HEK293 (cell line): ENCODE data around the gene KIF11.

ENCODE experiments used
- GLIS1 ChIP-seq: fragments of 450-650 bp; formaldehyde crosslinking; IDR thresholded peaks from 2 replicates; pipeline ENCODE4 v1.5.1; 2016; ENCODE audit warnings: missing biosample characterization, missing genetic modification characterization
- IKZF3 ChIP-seq: fragments of 450-650 bp; IDR thresholded peaks from 2 replicates; pipeline ENCODE4 v1.5.0; 2018; ENCODE audit warnings: missing biosample characterization, mild to moderate bottlenecking, missing genetic modification characterization, moderate library complexity
- MYNN ChIP-seq: fragments of 450-650 bp; formaldehyde crosslinking; IDR thresholded peaks from 2 replicates; pipeline ENCODE4 v1.5.1; 2016; ENCODE audit warnings: missing biosample characterization, missing genetic modification characterization, borderline replicate concordance
- SALL2 ChIP-seq: fragments of 450-650 bp; formaldehyde crosslinking; IDR thresholded peaks from 2 replicates; pipeline ENCODE4 v1.5.0; 2017; ENCODE audit warnings: missing biosample characterization, mild to moderate bottlenecking, missing genetic modification characterization, borderline replicate concordance
- SETDB1 ChIP-seq: IDR thresholded peaks from one replicate; pipeline ENCODE4 v1.6.1; 2017; ENCODE audit warnings: mild to moderate bottlenecking, low read length, moderate library complexity, mixed read lengths; ENCODE audit not compliant: insufficient read length
- SP3 ChIP-seq: fragments of 450-650 bp; formaldehyde crosslinking; IDR thresholded peaks from 2 replicates; pipeline ENCODE4 v1.5.1; 2016; ENCODE audit warnings: missing biosample characterization, missing genetic modification characterization
- ZBTB1 ChIP-seq: fragments of 450-650 bp; formaldehyde crosslinking; IDR thresholded peaks from 2 replicates; pipeline ENCODE4 v1.5.1; 2016; ENCODE audit warnings: missing biosample characterization, missing genetic modification characterization
- ZNF214 ChIP-seq: fragments of 450-650 bp; formaldehyde crosslinking; IDR thresholded peaks from 2 replicates; pipeline ENCODE4 v1.5.1; 2017; ENCODE audit warnings: missing biosample characterization, mild to moderate bottlenecking, missing genetic modification characterization, borderline replicate concordance
- ZNF341 ChIP-seq: fragments of 450-650 bp; formaldehyde crosslinking; IDR thresholded peaks from 2 replicates; pipeline ENCODE4; 2016; ENCODE audit warnings: low read depth, missing biosample characterization, missing genetic modification characterization
- ZNF391 ChIP-seq: fragments of 450-650 bp; formaldehyde crosslinking; IDR thresholded peaks from 2 replicates; pipeline ENCODE4 v1.5.1; 2016; ENCODE audit warnings: low read depth, missing biosample characterization, missing genetic modification characterization, borderline replicate concordance
- ZNF510 ChIP-seq: fragments of 450-650 bp; formaldehyde crosslinking; IDR thresholded peaks from 2 replicates; pipeline ENCODE4 v1.5.1; 2018; ENCODE audit warnings: mild to moderate bottlenecking, missing genetic modification characterization, missing biosample characterization; ENCODE audit not compliant: insufficient replicate concordance
- ZNF561 ChIP-seq: fragments of 450-650 bp; IDR thresholded peaks from 2 replicates; pipeline ENCODE4 v1.5.1; 2018; ENCODE audit warnings: missing biosample characterization, missing genetic modification characterization, borderline replicate concordance
- ZNF621 ChIP-seq: fragments of 450-650 bp; formaldehyde crosslinking; IDR thresholded peaks from 2 replicates; pipeline ENCODE4 v1.5.1; 2017; ENCODE audit warnings: missing biosample characterization, missing genetic modification characterization
- ZNF629 ChIP-seq: fragments of 450-650 bp; formaldehyde crosslinking; IDR thresholded peaks from 2 replicates; pipeline ENCODE4 v1.5.1; 2017; ENCODE audit warnings: missing biosample characterization, missing genetic modification characterization
- ZNF664 ChIP-seq: fragments of 450-650 bp; formaldehyde crosslinking; IDR thresholded peaks from 2 replicates; pipeline ENCODE4 v1.5.1; 2016; ENCODE audit warnings: missing biosample characterization, missing genetic modification characterization
- ZNF747 ChIP-seq: fragments of 450-650 bp; formaldehyde crosslinking; IDR thresholded peaks from 2 replicates; pipeline ENCODE4 v1.5.1; 2016; ENCODE audit warnings: missing biosample characterization, missing genetic modification characterization
- TF ChIP-seq, protein P1 (sequence below): fragments of 450-650 bp; formaldehyde crosslinking; IDR thresholded peaks from 2 replicates; pipeline ENCODE4 v1.5.1; 2016; ENCODE audit warnings: missing biosample characterization, missing genetic modification characterization, borderline replicate concordance
- TF ChIP-seq, protein P2 (sequence below): fragments of 450-650 bp; formaldehyde crosslinking; IDR thresholded peaks from 2 replicates; pipeline ENCODE4 v1.5.1; 2017; ENCODE audit warnings: missing biosample characterization, mild to moderate bottlenecking, missing genetic modification characterization, moderate library complexity
- TF ChIP-seq, protein P3 (sequence below): fragments of 450-650 bp; formaldehyde crosslinking; IDR thresholded peaks from 2 replicates; pipeline ENCODE4 v1.5.1; 2016; ENCODE audit warnings: missing biosample characterization, missing genetic modification characterization, borderline replicate concordance
- TF ChIP-seq, protein P4 (sequence below): fragments of 450-650 bp; formaldehyde crosslinking; IDR thresholded peaks from 2 replicates; pipeline ENCODE4 v1.5.1; 2016; ENCODE audit warnings: missing biosample characterization, missing genetic modification characterization
- TF ChIP-seq, protein P5 (sequence below): fragments of 450-650 bp; formaldehyde crosslinking; conservative IDR thresholded peaks from 2 replicates; pipeline ENCODE4 v1.5.1; 2016; ENCODE audit warnings: low read depth, missing biosample characterization, missing genetic modification characterization

The KIF11 gene

DNA sequence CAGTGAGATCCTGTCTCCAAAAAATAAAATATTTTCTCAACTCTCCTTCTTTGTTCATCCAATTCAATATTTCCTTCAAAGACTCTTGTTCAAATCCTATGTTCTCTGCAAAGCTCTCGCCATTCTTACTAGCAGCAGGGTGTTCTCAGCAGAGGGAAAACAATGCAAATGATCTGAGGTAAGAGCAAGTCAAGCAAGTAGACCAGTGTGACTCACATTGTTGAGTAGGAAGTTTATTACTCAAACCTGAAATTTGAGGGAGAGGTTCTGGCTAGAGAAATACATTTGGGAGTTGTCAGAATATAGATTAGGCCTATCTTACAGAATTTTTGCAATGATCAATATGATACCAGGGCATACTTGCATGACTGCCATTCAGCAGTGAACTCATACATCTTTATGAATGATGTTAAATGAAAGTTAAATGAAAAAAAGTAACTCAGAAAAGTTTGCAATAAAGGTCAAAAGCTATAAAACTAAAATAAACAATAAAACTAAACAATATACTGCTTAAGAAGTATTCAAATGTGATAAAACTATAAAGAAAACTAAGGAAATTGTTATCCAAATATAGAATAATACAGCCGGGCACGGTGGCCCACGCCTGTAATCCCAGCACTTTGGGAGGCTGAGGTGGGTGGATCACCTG lies 24.9 kb upstream of the KIF11 start (continued):
- TF ChIP-seq, protein P1, sequence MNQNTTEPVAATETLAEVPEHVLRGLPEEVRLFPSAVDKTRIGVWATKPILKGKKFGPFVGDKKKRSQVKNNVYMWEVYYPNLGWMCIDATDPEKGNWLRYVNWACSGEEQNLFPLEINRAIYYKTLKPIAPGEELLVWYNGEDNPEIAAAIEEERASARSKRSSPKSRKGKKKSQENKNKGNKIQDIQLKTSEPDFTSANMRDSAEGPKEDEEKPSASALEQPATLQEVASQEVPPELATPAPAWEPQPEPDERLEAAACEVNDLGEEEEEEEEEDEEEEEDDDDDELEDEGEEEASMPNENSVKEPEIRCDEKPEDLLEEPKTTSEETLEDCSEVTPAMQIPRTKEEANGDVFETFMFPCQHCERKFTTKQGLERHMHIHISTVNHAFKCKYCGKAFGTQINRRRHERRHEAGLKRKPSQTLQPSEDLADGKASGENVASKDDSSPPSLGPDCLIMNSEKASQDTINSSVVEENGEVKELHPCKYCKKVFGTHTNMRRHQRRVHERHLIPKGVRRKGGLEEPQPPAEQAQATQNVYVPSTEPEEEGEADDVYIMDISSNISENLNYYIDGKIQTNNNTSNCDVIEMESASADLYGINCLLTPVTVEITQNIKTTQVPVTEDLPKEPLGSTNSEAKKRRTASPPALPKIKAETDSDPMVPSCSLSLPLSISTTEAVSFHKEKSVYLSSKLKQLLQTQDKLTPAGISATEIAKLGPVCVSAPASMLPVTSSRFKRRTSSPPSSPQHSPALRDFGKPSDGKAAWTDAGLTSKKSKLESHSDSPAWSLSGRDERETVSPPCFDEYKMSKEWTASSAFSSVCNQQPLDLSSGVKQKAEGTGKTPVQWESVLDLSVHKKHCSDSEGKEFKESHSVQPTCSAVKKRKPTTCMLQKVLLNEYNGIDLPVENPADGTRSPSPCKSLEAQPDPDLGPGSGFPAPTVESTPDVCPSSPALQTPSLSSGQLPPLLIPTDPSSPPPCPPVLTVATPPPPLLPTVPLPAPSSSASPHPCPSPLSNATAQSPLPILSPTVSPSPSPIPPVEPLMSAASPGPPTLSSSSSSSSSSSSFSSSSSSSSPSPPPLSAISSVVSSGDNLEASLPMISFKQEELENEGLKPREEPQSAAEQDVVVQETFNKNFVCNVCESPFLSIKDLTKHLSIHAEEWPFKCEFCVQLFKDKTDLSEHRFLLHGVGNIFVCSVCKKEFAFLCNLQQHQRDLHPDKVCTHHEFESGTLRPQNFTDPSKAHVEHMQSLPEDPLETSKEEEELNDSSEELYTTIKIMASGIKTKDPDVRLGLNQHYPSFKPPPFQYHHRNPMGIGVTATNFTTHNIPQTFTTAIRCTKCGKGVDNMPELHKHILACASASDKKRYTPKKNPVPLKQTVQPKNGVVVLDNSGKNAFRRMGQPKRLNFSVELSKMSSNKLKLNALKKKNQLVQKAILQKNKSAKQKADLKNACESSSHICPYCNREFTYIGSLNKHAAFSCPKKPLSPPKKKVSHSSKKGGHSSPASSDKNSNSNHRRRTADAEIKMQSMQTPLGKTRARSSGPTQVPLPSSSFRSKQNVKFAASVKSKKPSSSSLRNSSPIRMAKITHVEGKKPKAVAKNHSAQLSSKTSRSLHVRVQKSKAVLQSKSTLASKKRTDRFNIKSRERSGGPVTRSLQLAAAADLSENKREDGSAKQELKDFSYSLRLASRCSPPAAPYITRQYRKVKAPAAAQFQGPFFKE = no peak
- TF ChIP-seq ZNF664 (tag by site-specific recombination) (peak; percentile 53; the same call in 1 of the 2 replicates), ZNF391 (no peak), ZBTB1 (no peak), ZNF214 (tag by site-specific recombination) (no peak), SALL2 (tag by site-specific recombination) (no peak), ZNF629 (tag by site-specific recombination) (peak; percentile 24; the same call in 1 of the 2 replicates), ZNF510 (no peak), ZNF747 (tag by site-specific recombination) (no peak), IKZF3 (tag by site-specific recombination) (0 out of 2 replicates have a peak, but pooled peaks have one; percentile 25), ZNF561 (tag by site-specific recombination) (no peak), SP3 (tag by site-specific recombination) (no peak), MYNN (tag by site-specific recombination) (no peak), ZNF341 (tag by site-specific recombination) (no peak), SETDB1 (no peak), GLIS1 (tag by site-specific recombination) (no peak), ZNF621 (tag by site-specific recombination) (no peak)
- TF ChIP-seq, protein P2, sequence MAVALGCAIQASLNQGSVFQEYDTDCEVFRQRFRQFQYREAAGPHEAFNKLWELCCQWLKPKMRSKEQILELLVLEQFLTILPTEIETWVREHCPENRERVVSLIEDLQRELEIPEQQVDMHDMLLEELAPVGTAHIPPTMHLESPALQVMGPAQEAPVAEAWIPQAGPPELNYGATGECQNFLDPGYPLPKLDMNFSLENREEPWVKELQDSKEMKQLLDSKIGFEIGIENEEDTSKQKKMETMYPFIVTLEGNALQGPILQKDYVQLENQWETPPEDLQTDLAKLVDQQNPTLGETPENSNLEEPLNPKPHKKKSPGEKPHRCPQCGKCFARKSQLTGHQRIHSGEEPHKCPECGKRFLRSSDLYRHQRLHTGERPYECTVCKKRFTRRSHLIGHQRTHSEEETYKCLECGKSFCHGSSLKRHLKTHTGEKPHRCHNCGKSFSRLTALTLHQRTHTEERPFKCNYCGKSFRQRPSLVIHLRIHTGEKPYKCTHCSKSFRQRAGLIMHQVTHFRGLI (tag by site-specific recombination) = no peak
- TF ChIP-seq, protein P3, sequence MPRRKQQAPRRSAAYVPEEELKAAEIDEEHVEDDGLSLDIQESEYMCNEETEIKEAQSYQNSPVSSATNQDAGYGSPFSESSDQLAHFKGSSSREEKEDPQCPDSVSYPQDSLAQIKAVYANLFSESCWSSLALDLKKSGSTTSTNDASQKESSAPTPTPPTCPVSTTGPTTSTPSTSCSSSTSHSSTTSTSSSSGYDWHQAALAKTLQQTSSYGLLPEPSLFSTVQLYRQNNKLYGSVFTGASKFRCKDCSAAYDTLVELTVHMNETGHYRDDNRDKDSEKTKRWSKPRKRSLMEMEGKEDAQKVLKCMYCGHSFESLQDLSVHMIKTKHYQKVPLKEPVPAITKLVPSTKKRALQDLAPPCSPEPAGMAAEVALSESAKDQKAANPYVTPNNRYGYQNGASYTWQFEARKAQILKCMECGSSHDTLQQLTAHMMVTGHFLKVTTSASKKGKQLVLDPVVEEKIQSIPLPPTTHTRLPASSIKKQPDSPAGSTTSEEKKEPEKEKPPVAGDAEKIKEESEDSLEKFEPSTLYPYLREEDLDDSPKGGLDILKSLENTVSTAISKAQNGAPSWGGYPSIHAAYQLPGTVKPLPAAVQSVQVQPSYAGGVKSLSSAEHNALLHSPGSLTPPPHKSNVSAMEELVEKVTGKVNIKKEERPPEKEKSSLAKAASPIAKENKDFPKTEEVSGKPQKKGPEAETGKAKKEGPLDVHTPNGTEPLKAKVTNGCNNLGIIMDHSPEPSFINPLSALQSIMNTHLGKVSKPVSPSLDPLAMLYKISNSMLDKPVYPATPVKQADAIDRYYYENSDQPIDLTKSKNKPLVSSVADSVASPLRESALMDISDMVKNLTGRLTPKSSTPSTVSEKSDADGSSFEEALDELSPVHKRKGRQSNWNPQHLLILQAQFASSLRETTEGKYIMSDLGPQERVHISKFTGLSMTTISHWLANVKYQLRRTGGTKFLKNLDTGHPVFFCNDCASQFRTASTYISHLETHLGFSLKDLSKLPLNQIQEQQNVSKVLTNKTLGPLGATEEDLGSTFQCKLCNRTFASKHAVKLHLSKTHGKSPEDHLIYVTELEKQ (tag by site-specific recombination) = no peak
- TF ChIP-seq, protein P4, sequence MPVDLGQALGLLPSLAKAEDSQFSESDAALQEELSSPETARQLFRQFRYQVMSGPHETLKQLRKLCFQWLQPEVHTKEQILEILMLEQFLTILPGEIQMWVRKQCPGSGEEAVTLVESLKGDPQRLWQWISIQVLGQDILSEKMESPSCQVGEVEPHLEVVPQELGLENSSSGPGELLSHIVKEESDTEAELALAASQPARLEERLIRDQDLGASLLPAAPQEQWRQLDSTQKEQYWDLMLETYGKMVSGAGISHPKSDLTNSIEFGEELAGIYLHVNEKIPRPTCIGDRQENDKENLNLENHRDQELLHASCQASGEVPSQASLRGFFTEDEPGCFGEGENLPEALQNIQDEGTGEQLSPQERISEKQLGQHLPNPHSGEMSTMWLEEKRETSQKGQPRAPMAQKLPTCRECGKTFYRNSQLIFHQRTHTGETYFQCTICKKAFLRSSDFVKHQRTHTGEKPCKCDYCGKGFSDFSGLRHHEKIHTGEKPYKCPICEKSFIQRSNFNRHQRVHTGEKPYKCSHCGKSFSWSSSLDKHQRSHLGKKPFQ (tag by site-specific recombination) = no peak
- TF ChIP-seq, protein P5, sequence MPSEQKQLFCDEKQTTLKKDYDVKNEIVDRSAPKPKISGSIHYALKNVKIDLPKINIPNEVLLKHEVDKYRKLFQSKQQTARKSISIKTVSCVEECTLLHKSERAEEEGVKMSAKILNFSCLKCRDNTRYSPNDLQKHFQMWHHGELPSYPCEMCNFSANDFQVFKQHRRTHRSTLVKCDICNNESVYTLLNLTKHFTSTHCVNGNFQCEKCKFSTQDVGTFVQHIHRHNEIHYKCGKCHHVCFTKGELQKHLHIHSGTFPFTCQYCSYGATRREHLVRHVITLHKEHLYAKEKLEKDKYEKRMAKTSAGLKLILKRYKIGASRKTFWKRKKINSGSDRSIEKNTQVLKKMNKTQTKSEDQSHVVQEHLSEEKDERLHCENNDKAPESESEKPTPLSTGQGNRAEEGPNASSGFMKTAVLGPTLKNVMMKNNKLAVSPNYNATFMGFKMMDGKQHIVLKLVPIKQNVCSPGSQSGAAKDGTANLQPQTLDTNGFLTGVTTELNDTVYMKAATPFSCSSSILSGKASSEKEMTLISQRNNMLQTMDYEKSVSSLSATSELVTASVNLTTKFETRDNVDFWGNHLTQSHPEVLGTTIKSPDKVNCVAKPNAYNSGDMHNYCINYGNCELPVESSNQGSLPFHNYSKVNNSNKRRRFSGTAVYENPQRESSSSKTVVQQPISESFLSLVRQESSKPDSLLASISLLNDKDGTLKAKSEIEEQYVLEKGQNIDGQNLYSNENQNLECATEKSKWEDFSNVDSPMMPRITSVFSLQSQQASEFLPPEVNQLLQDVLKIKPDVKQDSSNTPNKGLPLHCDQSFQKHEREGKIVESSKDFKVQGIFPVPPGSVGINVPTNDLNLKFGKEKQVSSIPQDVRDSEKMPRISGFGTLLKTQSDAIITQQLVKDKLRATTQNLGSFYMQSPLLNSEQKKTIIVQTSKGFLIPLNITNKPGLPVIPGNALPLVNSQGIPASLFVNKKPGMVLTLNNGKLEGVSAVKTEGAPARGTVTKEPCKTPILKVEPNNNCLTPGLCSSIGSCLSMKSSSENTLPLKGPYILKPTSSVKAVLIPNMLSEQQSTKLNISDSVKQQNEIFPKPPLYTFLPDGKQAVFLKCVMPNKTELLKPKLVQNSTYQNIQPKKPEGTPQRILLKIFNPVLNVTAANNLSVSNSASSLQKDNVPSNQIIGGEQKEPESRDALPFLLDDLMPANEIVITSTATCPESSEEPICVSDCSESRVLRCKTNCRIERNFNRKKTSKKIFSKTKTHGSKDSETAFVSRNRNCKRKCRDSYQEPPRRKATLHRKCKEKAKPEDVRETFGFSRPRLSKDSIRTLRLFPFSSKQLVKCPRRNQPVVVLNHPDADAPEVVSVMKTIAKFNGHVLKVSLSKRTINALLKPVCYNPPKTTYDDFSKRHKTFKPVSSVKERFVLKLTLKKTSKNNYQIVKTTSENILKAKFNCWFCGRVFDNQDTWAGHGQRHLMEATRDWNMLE (tag by site-specific recombination) = no peak
